GM19240 (cell line): ENCODE data around the gene LAPTM5.
"Not testable (repeated sequence)": the region's sequence is repeated elsewhere in the genome, so short reads cannot be mapped to it uniquely, and the experiment has no call there.

ENCODE experiments used
- DNase-seq: peaks from one replicate; pipeline ENCODE4 v3.0.0; 2011; ENCODE audit warnings: low spot score; ENCODE audit not compliant: insufficient read length

LAPTM5 gene, protein sequence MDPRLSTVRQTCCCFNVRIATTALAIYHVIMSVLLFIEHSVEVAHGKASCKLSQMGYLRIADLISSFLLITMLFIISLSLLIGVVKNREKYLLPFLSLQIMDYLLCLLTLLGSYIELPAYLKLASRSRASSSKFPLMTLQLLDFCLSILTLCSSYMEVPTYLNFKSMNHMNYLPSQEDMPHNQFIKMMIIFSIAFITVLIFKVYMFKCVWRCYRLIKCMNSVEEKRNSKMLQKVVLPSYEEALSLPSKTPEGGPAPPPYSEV

DNA sequence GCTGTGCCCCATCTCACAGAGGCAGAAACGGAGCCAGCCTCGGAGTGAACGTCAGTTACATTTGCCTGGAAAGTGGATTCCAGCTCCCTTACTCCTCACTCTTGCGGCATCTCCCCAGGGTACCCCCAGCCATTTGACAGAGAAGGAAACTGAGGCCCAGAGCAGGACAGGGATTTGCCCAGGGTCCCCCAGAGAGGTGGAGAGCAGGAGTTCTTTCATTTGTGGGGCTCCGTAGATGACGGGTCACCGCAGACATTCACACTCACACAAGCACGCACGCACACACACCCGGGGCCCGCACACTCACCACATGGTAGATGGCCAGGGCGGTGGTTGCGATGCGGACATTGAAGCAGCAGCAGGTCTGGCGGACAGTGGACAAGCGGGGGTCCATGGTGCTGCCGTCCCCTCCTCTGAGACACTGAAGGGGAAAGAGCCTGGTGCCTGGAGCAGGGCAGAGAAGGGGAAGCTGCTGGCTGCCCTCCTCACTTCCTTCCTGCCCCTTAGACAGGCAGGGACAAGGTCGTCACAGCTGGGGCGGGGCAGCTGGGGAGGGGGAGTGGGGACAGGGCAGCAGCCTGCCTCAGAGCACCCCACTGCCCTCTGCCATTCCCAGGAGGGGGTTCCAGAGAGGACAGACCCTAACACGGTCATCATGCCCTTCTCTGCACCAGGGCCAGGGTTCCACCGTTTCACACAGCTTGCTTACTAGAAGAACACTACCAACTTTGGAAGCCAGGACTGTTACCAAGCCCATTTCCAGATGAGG lies at the start of gene LAPTM5:
LAPTM5 (minus strand) TSS at position 423 of the 769 bp plus-strand sequence; CDS start at position 394, 29 bp downstream.
- DNase-seq, result no peak

DNA sequence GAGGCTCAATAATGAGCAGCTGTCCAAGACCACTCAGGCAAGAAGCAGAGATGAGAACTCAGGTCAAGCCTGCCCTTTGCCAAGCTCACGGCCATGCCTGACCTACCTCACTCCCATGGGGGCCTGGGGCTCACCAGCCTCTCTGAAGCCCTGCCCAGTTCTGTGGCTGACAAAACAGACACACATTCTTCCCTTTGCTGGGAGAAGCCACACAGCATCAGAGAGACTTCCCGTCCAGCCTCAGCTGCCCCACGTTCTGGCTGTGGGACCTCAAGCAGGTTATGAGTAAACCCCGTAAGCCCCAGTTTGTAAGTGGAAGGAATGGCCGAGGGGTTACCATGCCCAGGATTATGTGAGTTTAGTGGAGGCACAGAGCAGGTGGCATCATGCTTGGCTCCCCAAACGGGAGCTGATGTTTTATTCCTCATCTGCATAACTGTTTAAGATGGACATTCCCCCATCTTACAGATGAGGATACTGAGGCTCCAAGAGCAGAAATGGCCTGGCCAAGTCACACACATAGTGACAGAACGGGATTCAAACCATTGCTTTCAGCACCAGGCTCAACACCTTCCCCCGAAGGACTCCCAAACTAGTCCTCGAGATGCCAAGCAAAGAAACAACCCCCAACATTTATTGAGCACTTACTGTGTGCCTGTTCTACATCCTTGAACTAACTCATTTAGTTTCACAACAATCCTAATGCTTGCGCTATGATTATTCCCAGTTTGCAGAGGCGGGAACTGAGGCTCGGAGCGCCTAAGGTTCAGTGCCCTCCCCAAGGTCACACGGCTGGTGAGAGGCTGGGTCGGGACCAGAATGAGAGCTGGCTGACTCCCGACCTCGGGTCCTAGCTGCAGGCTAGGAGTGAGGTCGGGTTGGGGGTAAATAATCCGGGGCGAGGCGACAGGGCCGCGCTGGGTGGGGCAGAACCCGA lies 49.1 kb upstream of the LAPTM5 start:
- DNase-seq, result no peak

DNA sequence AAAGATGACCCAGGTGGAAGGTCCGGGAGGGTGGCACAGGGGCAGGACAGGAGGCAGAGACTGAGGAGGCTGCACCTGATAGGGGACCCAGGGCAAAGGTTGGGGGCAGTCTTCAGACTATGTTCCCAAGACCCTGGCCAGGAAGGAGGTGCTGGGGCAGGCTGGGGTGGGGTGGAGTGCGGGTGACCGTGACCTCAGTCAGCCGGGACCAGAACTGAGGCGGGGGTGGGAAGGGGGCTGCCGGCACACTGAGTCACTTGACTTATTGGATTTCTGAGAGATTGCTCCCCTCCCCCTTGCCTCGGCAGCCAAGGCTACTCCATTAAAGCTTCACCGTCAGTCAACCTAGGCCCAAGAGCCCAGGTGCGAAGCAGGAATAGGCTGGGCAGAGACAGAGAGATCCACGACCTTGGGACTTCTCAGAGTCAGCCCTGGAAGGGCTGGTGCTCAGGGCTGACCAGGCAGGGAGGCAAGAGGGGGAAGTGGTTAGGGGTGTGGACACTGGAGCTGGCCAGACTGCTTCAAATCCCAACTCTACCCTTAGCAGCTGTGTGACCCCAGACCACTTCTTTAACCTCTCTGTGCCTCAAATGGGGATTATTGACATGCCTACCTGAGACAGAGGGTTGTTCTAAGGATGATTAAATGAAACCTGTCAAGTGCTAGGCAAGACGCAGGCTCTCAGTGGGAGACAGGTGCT lies 47.9 kb upstream of the LAPTM5 start:
- no peak for DNase-seq

DNA sequence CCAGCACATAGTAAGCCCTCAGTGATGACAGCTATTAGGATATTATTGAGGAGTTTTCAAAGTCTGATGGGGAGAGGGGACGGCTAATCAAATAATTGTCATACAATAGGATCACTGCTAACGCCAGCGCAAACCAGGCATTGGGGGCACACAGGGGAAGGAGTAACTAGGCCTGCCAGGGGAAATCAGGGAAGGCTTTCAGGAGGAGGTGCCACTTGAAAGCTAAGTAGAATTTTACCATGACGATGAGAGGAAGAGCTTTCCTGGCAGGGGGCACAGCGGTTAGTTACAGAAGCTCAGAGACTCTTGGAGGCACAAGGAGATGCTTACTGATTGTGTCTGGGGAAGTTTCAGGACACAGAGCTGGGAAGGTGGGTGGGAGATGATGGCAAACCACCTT lies 47.2 kb upstream of the LAPTM5 start:
- no peak for DNase-seq

DNA sequence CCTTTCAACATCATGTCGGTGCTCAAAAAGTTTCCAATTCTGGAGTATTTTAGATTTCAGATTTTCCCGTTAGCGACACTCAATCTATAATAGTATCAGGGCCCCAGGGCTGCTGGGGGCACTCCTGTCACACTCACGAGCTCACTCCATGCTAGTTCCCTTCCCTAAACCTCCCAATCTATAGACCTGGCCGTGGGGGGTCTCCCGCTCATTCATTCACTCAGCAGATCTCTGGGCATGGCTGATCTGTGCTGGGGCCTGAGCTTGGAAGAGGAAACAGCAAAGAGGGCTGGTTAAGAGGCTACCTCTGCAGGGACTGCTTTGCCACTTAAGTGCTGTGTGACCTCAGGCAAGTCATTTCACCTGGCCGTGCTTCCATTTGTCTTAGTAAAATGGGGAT lies 46.8 kb upstream of the LAPTM5 start:
- no peak for DNase-seq

DNA sequence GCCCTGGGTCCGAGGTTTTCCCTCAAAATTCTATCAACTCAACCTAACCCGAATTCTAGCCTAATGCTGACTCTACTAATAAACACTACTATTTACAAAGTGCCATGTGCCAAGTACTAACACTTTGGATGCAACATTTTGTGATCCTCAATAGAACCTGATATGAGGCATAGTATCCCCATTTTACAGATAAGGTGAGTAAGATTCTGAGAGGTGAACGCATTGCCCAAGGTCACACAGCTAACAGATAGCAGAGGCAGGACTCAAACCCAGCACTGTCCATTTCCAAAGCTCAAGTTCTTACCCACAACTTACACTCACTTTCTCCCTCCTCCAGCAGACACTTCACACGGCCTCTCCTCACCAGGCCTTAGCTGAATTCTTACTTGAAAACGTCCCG lies 46.0 kb upstream of the LAPTM5 start:
- DNase-seq, result no peak

DNA sequence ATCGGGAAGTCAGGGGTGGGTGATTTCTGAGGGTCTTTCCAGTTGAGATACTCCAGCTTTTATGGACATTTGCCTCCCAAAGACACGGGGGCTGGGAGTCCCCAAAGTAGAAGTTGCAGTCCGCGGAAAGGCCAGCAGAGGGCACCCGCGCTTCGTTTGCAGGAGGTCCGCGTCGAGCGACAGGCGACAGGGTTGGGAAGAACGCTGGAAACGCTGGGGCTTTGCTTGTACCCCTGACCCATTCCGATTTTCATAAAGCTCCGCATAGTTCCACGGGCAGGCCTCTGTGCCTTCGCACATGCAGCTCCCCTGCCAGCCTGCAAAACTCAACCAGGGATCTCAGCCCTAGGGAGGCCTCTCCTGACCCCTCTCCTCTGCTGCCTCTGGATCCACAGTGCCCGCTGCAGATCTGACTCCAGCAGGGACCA lies 44.2 kb upstream of the LAPTM5 start:
- peak; percentile 79 for DNase-seq

DNA sequence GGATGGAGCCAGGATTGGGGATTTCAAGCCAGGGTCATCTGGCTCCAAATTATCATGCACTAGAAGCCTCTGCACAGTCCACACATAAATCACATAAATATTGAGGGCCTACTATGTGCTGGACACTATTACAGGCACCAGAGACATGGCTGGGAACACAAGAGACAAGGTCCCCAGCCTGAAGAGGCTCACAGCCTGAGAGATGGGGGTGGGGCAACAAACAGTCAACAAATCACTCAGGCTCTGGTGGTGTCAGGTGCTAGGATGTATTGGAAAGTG lies 41.6 kb upstream of the LAPTM5 start:
- no peak for DNase-seq

DNA sequence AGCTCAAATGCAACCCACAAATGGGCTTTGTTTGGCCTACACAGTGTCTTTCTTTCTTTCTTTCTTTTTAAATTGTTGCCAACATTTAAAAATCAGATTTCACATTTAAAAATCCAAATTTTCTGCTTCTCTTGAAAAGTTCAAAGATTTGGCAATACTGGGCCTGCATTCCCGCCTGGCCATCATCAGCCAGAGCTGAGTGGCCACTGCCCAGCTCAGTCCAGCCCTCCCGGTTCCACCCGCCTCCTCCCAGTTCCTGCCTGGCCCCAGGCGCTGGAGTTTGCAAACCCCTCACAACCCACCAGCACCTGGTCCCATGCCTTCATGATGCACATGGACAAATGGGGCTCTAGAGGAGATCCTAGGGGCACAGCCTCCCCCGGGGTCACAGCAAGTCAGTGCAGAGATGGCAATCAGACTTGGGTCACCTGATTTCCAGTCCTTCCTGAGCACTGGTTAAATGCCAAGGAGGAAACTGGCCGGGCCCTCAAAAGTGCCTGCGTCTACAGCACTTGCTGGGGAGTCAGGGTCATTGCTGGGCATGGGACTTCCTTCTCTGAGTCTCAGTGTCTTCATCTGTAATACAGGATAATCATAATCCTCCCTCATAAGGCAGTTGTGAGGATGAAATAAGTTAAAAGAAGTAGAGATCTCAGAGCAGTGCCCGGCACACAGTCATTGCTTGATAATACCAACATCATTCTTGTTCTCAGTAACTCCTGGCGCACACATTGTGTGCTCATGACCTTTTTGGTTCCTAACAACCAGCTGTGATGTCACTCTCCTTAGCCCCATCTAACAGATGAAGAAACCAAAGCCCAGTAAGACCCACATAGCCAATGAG lies 41.0 kb upstream of the LAPTM5 start:
- no peak for DNase-seq

DNA sequence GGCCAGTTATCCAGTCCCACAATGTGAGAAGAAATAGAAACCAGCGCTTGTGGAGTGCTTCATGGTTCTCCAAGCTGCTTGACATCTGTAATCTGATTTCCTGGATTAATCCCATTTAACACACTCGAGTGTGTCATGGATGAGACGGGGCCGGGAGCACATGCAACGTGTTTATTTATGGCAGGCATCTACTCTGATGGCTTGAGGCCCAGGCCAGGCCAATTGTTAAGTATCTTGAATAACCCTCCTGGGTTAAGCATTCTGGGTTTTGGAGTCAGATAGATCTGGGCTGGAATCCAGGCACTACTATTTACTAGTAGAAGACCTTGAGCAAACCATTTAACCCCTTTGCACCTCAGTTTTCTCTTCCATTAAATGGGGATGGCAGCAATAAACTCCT lies 37.5 kb upstream of the LAPTM5 start:
- no peak for DNase-seq

DNA sequence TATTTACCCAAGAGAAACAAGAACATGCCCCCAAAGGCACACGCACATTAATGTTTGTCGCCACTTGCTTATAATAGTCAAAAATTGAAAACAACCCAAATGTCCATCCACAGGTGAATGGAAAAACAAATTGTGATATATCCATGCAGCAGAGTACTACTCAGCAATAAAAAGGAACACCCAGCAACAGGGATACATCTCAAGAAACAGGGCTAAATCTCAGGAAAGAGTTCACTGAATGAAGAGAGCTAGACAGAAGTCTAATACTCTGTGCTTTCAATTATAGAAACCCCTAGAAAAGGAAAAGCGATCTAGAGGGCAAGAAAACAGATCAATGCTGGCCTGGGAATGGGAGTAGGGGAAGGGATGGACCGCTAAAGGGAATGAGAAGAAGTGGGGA lies 36.7 kb upstream of the LAPTM5 start:
- no peak for DNase-seq

DNA sequence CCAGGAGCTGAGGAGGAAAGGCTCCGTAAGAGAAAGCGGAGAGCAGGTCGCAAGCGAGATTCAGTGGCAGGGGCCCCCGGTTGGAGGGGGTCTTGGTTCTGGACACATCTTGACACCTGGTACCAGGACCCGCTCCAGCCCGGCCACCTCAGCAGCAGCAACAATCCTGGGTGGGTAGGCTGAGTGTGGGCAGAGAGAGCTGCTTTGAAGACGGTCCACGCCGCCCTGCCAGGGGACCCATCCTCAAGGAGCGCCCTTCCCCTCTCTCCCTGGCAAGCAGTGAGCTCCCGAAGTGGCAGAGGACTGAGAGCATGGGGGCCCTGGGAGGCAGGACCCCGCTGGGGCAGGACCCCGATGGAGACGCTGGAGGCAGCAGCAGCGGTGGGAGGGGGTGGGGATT lies 35.6 kb upstream of the LAPTM5 start:
- DNase-seq, result no peak

DNA sequence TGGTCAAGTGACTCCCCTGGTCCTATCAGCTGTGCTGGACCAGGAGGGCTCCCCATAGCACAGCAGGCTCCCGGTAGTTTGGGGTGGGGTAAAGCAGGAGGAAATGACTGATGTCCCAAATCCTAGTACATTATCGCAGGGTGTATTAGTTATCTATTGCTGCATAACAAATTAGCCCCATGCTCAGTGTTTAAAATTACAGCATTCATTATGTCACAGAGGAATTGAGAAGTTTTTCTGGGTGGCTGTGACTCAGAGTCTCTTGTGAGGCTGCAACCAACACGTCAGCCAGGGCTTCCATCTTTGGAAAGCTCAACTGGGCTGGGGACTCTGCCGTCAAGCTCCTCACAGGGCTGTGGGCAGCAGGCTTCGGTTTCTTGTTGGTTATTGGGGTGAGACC lies 34.3 kb upstream of the LAPTM5 start:
- DNase-seq, result no peak

DNA sequence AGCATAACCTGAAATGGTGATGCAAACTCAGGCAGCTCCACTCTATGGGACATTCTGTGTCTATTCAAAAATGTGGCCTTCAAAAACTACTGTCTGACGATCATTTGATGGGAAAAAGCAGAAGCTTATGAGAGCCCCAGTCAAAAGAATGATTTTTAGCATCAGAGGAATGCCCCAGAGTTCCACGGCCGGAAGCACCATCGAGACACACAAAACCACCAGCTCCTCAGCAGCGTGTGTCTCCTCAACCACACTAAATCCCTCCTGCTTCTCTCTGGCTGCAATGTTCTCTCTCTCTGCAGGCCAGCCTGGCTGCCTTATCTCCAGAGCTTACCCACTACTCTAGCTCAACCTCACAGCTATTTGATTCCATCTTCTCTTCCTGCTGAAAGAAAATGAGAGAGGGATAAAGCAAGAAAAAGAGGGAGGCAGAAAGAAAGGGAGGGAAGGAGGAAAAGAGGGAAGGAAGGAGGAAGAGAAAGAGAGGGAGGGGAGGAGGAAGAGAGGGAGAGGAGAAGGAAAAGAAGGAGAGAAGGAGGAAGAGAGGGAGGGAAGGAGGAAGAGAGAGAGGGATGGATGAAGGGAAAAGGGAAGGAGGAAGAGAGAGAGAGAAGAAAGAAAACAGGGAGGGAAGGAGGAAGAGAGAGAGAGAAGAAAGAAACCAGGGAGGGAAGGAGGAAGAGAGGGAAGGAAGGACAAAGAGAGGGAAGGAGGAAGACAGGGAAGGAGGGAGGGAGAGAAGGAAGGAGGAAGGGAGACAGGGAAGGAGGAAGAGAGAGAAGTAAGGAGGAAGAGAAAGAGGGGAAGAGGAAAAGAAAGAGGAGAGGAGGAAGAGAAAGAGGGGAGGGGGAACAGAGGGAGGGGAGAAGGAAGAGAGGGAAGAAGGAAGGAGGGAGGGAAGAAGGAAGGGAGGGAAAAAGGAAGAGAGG lies 33.5 kb upstream of the LAPTM5 start:
- peak; percentile 27 for DNase-seq

DNA sequence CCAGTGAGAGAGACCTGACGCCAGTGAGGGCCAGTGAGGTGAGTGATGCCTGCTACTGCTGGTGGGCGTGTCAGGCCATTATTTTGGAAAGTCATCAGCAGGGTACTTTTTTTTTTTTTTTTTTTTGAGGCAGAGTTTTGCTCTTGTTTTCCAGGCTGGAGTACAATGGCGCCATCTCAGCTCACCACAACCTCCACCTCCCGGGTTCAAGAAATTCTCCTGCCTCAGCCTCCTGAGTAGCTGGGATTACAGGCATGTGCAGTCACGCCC lies 32.6 kb upstream of the LAPTM5 start:
- not testable (repeated sequence) for DNase-seq

DNA sequence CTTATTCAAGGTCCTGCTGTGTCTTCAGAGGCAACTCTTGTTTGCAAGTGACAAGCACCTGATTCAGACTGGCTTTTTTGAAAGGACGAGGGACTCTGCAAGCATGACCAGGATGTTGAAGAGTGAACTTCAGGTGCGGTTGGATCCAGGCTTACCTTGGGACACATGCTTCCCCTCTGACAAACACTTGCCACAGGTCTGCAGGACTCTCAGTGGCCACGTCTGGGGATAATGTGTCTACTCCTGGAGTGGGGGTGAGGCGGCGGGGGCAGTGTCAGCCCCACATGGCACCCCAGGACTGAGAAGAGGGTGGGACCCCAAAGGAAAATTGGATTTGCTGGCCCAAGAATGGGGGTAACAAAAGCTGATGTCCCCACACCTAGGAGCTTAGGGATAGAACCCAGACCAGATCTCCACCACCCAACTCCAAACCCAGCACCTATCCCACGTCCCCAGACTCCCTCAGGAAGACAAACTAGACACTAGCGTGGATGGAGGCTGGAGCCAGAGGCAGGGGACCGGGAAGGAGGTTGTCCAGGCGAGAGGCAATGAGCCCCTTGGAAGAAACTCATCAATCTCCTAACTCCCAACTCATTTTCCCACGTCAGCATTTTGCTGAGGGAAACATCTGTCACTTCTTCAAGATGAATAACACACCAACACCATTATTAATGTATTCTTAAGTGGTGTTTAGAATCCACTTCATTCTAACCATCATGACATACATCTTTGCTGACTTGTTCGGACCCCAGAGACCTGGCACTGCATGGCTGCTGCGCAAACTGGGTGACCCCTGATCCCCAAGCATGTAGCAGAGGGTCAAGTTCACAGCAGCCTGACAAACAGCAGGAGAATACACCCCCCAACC lies 32.0 kb upstream of the LAPTM5 start:
- DNase-seq, result no peak

DNA sequence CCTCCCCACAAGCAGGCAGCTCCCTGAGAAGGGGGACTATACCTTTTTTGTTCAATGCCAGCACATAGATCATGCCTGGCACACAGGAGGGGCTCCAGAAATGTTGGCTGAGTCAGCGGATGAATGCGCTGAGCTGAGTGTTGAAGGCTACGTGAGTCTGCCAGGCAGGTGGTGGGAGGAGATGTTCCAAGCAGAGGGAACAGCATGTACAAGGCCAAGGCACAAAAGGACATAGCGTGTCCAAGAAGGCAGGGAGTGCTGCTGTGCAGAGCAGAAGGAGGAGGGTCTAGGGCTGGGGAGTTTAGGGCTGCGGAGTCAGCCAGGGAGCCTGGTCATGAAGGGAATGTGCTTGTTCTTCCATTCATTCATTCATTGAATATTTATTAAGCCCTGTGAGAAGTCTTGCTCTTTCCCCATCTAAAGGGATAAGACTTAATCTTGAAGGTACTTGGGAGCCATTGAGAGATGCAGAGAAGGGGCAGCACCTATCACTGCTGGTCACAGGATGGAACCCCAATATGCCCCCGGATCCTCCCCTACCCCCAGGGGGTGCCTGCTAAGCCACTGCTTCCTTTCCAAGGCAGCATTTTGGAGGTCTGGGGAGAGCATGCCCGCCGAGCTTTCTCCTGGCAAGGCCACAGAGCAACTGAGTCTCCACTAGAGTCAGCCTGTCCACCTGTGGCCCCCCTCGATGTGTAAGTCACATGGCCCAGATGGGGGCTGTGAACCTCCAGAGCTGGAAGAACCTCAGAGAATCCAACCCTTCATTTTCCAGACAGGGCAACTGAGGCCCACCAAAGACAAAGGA lies 31.2 kb upstream of the LAPTM5 start:
- DNase-seq, result no peak
